Measurements from ENCODE around the gene PCSK9.

The PCSK9 gene

DNA sequence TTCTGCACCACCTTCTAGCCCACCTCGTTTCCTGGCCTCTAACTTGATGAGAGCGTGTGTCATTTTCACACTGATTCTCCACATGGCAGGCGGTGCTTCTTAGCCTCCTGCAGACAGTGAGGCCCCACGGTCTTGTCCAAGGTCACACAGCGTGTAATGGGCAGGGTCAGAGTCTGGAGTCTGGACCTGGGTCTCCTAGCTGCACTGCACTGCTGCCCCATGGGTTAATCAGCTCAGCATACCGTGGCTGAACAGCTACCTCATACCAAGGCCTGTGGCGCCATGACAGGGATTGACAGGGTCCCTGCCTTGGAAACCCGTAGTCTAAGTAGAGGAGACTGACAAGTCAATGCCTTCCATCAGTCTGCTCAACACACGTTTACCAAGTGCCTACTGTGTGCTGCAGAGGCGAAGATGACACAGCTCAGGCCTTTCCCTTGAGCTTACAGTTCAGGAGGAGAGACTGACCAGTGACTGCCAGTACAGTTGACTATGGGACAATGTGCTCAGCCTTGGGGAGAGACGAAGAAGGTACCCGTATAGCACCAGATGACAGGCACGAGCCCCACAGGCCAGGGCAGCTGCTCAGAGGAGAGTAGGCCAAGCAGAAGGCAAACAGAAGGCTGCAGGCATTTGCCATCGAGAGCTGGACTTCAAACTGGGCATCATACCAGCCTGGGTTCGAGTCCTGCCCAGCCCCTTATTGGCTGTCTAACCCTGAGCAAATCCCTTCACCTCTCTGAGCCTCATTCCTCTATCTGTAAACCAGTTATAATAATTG is 5.5 kb downstream of the PCSK9 start:
- no peak for DNase-seq (ENCODE audit: low read depth, low spot score)

DNA sequence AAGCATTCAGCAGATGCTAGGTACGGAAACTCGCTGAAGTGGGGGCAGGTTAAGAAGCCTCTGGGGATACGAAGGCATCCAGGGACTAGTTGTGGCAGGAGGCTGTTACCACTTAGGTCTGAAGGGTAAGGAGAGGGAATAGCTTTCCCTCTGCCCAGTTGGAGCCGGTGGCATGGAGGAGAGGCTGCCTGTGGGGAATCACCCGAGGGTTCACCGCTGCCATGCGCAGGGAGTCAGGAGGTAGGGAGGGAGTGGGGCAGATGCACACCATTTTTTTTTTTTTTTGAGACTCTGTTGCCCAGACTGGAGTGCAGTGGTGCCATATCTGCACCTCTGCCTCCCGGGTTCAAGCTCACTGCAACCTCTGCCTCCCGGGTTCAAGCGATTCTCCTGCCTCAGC is 6.1 kb downstream of the PCSK9 start:
- no peak for DNase-seq (ENCODE audit: low read depth, low spot score)

DNA sequence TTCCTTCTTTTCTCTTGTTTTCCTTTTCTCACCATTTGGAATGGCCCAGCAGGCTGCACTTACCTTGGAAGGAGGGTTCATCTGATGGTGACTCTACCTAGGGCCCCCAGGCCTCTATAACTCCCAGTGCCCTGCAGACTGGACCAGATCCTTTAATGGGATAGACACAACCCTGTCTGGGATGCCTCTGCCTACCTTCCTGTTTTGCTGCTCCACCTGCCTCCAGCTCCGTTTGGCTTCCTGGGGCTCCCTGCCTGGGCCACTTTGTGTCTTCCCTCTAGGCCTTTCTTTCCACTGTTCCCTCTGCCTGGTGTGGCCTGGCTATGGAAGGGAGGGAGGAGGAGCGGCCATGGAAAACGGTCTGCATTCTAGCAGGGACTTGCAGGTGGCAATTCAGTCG is 7.5 kb downstream of the PCSK9 start:
- no peak for DNase-seq (ENCODE audit: low read depth, low spot score)

DNA sequence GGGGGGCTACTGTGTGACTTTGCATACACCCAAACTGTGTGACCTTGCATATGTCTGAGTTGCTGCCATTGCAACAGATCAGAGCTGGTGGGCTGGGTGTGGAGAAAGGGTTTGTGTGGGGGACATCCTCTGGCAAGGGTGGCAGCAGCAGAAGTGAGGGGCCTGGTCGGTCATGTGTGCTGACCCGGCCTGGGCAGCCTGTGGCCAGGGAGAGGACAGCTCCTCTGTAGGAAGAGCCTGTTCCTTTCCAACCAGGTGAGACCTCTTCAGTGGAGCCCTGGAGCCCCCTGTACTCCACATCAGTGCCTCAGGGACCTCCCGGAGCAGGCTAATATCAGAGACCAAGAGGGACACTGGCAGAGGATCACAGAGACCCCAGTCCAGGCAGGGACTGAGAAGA is 8.3 kb downstream of the PCSK9 start:
- DNase-seq (ENCODE audit: low read depth, low spot score), result no peak

DNA sequence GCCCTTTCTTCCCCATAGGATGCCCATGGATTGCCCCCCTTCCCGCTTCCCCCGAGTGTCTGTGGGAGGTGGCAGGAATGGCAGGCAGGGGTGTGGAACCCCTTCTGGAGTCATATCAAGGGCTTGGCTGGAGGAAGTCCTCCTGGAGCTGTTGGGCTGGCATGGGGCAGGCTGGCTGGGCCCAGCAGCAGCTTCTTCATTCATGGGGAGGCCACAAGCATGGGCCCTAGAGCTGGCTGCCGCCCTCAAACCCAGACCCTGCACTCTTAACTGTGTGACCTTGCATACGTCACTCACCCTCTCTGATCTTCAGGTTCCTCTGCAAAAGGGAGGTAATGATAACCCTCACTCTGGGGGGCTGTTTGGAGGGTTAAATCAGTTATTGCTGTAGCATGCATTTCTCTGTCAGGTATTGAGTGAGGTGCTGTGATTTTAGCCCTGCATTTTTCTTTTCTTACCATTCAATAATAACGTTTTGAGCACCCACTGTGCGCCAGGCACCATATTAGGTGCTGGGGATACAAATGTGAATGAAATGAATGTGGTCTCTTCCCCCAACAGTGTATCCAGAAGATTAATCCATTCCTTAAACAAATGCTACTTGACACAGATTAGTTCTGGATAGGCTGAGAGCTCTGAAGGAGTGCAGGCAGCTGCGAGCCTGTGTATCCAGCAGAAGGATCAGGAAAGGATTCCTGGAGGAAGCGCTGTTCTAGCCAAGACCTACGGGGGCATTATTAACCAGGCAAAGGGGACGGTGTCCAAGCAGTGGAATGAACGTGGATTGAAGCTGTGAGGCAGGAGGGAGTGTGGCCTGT is 9.3 kb downstream of the PCSK9 start:
- no peak for DNase-seq (ENCODE audit: low read depth, low spot score)

DNA sequence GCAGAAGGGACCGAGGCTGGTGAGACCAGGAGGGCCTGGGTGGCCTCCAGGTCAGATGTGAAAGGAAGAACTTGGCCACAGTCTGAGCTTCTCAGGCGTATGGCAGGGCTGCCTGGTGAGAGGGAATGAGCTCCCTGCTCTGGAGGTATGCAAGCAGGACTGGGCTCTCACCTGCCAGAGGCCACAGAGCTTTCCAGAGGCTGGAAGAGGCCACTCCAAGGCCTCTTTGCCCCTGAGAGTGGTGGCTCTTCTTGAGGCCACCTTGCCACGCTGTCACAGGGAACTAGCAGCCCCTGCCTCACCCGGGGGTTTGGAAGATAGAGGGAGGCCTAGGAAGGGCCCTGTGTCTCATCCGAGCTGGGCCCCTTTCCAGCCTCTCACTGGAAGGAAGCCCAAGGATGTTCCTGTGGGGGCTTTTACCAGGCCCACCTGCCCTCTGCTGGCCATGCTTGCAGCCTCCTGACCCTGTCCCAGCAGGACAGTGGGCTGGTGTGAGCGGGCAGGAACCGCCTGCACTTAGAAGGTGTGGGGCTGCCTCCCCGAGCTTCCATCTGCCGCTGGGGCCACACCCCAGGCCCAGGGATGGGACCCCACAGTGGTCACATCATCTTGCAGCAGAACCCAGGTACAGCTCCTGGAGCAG is 10.0 kb downstream of the PCSK9 start:
- DNase-seq (ENCODE audit: low read depth, low spot score), result no peak

DNA sequence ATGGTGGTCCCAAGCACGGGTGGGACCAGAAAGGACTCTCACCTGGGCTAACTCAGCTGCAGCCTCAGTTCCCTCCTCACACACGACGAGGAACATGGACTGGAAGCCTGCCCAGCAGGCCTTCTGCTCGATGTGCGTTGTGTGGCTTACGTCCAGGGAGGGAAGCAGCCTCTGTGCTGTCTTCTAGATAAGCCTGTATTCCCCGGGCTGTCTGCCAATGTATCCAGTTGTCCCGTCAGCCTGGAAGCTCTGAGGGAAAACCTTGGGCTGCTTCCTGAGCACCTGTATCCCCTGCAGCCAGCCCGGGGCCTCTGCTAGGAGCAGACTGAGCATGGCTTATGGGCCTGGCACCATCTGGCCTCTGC is 10.5 kb downstream of the PCSK9 start:
- no peak for DNase-seq (ENCODE audit: low read depth, low spot score)

DNA sequence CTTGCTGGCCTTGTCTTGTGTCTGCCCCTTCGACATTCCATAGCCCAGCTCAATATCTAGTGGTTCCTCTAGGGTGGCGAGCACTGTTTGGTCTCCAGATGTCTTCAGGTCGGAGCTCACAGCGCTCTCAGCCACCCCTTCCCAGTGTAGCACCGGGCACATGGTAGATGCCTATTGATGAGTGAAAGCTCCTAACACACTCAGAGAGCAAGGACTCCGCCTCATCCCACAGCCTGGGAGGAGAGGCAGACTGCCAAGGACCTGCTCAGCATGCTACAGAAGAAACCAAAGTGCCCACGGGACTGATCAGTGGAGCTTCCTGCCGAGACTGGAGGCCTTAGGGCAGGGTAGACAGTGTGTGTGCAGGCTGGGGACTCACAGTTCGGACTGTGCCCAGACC is 10.9 kb downstream of the PCSK9 start:
- peak; percentile 79 for DNase-seq (ENCODE audit: low read depth, low spot score)

DNA sequence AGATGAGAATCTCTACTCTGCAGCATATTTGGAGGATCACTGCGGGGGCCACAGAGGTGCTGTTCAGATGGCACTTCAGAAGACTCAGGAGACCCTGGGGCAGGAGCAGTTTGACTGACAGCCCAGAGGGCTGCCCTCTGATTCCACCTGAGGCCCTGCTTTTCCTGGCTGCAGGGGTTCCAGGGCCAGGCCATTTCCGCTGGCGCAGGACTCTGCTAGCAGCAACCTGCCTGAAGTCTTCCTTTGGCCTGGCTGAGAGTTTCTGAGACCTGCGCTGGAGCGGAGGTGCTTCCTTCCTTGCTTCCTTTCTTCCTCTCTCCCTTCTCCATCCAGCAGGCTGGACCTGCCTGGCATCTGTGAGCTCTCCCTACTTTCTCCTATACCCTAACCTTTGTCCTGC is 11.8 kb downstream of the PCSK9 start:
- no peak for DNase-seq (ENCODE audit: low read depth, low spot score)

DNA sequence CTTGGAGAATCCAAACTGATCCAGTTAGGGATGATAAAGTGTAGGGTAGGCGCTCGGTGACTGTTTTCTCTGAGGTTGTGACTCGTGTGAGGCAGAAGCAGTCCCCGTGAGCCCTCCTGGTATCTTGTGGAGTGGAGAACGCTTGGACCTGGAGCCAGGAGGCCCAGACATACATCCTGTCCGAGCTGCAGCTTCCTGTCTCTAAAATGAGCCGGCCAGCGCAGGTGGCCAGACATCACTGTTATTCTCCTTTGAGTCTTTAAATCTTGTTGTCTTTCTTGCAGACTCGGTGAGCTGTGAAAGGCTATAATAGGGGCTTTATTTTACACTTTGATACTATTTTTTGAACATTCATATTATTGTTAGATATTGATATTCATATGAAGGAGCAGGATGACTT is 12.3 kb downstream of the PCSK9 start:
- no peak for DNase-seq (ENCODE audit: low read depth, low spot score)

DNA sequence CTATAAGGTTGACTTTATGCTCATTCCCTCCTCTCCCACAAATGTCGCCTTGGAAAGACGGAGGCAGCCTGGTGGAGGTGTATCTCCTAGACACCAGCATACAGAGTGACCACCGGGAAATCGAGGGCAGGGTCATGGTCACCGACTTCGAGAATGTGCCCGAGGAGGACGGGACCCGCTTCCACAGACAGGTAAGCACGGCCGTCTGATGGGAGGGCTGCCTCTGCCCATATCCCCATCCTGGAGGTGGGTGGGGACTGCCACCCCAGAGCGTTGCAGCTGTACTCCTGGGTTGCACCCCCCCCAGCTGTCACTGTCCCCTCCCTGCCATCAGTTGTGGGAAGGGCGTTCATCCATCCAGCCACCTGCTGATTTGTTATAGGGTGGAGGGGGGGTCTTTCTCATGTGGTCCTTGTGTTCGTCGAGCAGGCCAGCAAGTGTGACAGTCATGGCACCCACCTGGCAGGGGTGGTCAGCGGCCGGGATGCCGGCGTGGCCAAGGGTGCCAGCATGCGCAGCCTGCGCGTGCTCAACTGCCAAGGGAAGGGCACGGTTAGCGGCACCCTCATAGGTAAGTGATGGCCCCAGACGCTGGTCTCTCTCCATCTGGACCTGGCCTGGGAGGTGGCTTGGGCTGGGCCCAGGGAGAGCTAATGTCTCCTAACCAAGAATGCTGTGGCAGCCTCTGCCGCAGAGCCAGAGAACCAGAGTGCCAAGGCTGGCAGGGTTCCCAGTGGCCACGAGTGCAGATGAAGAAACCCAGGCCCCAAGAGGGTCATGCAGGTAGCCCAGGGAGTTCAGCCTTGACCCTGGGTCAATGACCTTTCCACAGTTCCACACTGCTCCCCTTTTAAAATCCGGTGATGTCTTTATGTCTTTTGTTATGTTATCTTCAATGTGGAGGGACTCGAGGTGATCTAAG is 13.1 kb downstream of the PCSK9 start:
- DNase-seq (ENCODE audit: low read depth, low spot score), result no peak

DNA sequence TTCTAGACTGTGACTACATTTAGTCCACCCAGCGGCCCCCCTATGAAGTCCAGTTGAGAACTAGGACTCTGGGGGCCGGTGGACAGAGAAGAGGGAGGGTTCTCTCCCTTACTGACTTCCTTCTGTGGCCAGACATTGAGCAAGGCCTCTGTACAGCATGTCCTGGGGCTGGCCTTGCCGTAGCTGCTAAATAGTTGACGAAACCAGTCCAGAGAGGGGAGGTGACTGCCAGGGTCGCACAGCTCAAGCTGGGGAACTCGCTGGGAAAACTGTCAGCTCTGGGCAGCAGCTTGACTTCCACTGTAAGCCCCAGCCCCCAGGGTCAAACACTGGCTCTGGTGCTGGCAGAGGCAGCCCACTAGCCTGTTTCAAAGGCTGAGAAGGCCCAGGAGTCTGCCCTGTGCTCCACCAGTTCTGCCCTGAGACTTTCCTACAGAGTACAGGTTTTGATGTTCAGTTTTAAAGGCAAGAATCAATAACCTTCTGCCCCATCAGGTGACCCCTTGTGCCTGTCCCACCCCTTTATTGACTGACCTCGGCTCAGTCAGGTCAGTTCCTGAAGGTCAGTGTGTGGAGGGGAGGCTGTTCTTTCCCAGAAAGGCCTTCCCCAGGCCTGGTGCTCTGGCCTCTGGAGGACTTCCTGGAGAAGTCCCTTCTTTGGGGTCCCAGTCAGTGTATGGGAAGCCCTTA is 14.1 kb downstream of the PCSK9 start:
- DNase-seq (ENCODE audit: low read depth, low spot score), result no peak

DNA sequence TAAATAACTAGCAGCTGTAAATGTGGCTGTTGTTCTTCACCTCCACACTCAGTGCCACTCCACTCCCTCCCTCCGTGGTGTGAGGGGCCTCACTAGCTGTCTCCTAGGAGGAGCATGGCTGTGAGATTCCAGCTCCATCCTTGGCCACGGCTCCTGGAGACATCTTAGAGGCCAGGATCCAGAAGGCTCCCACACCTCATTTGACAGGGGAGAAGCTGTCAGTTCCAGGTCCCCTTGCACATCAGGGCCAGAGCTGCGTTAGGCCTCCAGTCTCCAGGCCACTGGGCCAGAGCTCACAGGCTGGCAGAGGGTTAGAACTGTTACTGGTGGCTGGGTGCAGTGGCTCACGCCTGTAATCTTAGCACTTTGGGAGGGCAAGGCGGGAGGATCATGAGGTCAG is 15.0 kb downstream of the PCSK9 start:
- DNase-seq (ENCODE audit: low read depth, low spot score), result no peak

DNA sequence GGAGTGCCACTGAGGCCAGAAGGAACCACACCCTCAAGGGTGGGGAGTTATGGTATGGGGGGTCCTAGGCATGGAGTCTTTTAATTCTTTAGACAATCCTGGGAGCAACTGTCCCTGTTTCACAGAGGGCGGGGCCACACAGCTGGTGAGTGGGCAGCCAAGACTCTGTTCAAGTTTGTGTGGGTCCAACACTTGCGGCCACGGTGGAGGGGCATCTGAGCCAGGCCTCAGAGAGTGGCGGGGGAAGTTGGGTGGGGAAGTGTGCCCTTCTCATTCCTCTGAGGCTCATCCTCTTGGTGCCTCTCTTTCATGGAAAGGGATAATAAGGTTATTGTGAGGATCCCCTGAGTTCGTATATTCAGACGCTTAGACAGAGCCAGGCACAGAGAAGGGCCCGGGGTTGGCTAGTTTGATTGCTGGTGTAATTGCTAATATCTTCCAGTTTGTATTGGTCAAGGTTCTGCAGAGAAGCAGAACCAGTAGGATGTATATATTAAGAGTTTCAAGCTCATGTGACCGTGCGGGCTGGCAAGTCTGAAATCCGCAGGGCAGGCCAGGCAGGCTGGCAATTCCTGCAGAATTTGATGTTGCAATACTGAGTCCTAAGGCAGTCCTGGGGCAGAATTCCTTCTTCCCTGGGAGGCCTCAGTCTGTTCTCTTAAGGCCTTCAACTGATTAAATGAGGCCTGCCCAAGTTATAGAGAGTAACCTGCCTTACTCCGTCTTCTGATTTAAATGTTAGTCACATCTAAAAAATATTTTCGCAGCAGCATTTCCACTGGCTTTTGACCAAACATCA is 15.9 kb downstream of the PCSK9 start:
- no peak for DNase-seq (ENCODE audit: low read depth, low spot score)

DNA sequence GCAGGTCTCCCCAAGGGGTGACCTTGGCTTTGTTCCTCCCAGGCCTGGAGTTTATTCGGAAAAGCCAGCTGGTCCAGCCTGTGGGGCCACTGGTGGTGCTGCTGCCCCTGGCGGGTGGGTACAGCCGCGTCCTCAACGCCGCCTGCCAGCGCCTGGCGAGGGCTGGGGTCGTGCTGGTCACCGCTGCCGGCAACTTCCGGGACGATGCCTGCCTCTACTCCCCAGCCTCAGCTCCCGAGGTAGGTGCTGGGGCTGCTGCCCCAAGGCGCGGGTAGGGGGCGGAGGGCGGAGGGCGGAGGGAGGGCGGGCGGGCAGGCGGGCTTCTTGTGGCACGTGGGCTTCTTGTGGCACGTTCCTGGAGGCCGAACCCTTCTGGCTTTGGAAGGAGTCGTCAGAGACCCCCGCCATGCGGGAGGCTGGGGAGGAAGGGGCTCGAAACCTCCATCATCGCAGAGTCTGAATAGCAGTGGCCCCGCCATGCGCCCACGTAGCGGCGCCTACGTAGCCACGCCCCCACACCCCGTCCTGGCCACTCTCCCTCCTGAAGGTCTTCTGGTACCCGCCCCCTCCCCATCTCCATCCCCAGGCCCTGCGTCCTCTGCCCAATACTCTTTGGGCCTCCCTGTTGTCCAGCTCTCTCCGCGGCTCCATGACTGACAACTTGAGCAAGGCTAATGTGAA is 16.7 kb downstream of the PCSK9 start:
- no peak for DNase-seq (ENCODE audit: low read depth, low spot score)

DNA sequence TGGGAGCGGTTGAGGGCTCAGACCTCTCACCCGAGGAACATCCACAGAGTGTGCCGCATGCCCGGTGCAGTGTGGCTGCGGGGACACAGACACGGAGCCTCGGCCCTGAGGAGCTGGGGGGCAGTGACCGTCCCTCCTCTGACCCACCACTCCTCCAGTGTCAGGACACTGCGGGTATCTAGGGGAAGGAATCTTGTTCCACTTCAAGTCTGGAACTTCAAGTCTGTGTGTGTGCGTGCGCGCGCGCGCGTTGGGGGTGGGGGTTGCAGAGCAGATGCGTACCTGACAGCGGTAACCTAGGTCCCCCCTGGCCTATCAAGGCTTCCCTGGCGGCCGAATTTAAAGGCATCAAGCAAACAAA is 17.3 kb downstream of the PCSK9 start:
- no peak for DNase-seq (ENCODE audit: low read depth, low spot score)

DNA sequence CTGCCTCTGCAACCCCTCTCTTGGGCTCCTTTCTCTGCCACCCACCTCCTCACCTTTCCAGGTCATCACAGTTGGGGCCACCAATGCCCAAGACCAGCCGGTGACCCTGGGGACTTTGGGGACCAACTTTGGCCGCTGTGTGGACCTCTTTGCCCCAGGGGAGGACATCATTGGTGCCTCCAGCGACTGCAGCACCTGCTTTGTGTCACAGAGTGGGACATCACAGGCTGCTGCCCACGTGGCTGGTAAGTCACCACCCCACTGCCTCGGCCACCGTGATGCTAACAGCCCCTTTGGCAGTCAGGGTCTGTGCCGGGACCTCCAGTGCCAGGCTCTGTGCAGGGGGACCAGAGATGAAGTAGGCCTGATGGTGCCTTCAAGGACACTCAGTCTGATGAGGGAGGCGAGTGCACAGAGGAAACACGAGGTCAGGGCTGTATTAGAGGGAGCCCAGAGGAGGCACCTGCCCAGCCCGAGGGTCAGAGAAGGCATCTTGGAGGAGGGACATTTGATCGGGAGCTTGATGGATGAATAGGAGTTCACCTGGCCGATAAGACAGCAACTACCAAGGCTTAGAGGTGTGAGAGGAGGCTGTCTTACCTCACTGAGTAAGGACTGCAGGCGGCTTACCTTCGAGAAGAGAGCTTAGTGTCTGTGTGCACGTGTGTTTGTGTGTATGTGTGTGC is 18.1 kb downstream of the PCSK9 start:
- DNase-seq (ENCODE audit: low read depth, low spot score), result no peak

DNA sequence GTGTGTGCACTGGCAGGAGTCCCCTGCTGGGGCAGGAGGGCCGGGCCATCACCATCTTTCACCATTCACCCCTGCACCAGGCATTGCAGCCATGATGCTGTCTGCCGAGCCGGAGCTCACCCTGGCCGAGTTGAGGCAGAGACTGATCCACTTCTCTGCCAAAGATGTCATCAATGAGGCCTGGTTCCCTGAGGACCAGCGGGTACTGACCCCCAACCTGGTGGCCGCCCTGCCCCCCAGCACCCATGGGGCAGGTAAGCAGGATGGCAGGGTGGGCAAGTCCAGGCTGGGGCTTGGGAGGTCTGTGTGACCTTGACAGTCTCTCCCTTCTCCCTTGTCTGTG is 18.6 kb downstream of the PCSK9 start:
- no peak for DNase-seq (ENCODE audit: low read depth, low spot score)

Data from smooth muscle cell of the brain vasculature (primary cell).